H9 (cell line): Measurements from ENCODE around the gene EIF3F. TPM values are rescaled to one million over a fixed set of nuclear protein-coding genes. Genes with fewer than 3 reads are reported as not detected.

ENCODE experiments used
- DNase-seq: peaks from one replicate; pipeline ENCODE4 v3.0.0-alpha.2; 2017
- H2AFZ ChIP-seq: one replicate; pipeline ENCODE4 v1.6.1; 2013; ENCODE audit warnings: mild to moderate bottlenecking, low read length, control low read depth, moderate library complexity
- H2AK5ac ChIP-seq: 2 replicates; pipeline ENCODE4 v1.6.1; 2013; ENCODE audit warnings: low read length, control low read depth, mixed read lengths; ENCODE audit not compliant: insufficient read length
- H2BK120ac ChIP-seq: one replicate; pipeline ENCODE4 v1.6.1; 2013; ENCODE audit warnings: low read depth, mild to moderate bottlenecking, low read length, control low read depth, inconsistent platforms; ENCODE audit not compliant: poor library complexity, severe bottlenecking
- H2BK12ac ChIP-seq: 2 replicates; pipeline ENCODE4 v1.6.1; 2013; ENCODE audit warnings: low read length, control low read depth, mixed read lengths, low read depth; ENCODE audit not compliant: insufficient read length
- H2BK15ac ChIP-seq: 2 replicates; pipeline ENCODE4 v1.6.1; 2013; ENCODE audit warnings: low read depth, low read length, control low read depth
- H2BK20ac ChIP-seq: one replicate; pipeline ENCODE4 v1.6.1; 2013; ENCODE audit warnings: low read depth, mild to moderate bottlenecking, low read length, control low read depth, inconsistent platforms; ENCODE audit not compliant: poor library complexity, severe bottlenecking
- H2BK5ac ChIP-seq: 2 replicates; pipeline ENCODE4 v1.6.1; 2013; ENCODE audit warnings: low read length, control low read depth, mixed read lengths; ENCODE audit not compliant: insufficient read length
- H3K14ac ChIP-seq: 2 replicates; pipeline ENCODE4 v1.6.1; 2013; ENCODE audit warnings: low read length, control low read depth; ENCODE audit not compliant: insufficient read depth
- H3K18ac ChIP-seq: 2 replicates; pipeline ENCODE4 v1.6.1; 2013; ENCODE audit warnings: low read depth, mild to moderate bottlenecking, mixed read lengths, low read length, control low read depth; ENCODE audit not compliant: insufficient read length
- H3K23ac ChIP-seq: 2 replicates; pipeline ENCODE4 v1.6.1; 2013; ENCODE audit warnings: low read length, control low read depth, mixed read lengths, low read depth; ENCODE audit not compliant: insufficient read length
- H3K23me2 ChIP-seq: 2 replicates; pipeline ENCODE4 v1.6.1; 2013; ENCODE audit warnings: low read depth, mild to moderate bottlenecking, mixed read lengths, low read length, control low read depth; ENCODE audit not compliant: insufficient read length, poor library complexity, severe bottlenecking
- H3K27ac ChIP-seq: 2 replicates; pipeline ENCODE4 v1.5.1; 2013; ENCODE audit warnings: low read length, control low read depth, mixed read lengths, low read depth; ENCODE audit not compliant: insufficient read length
- H3K27me3 ChIP-seq: 2 replicates; pipeline ENCODE4 v1.6.1; 2013; ENCODE audit warnings: low read length, control low read depth, inconsistent platforms; ENCODE audit not compliant: insufficient read depth
- H3K4ac ChIP-seq: 2 replicates; pipeline ENCODE4 v1.6.1; 2013; ENCODE audit warnings: low read depth, mild to moderate bottlenecking, control low read depth, inconsistent platforms, low read length, moderate library complexity
- H3K4me1 ChIP-seq: 2 replicates; pipeline ENCODE4 v1.6.1; 2013; ENCODE audit warnings: low read length, control low read depth, inconsistent platforms; ENCODE audit not compliant: insufficient read depth
- H3K4me2 ChIP-seq: 2 replicates; pipeline ENCODE4 v1.6.1; 2013; ENCODE audit warnings: low read length, control low read depth, mixed read lengths; ENCODE audit not compliant: insufficient read length, insufficient read depth
- H3K56ac ChIP-seq: 2 replicates; pipeline ENCODE4 v1.6.1; 2013; ENCODE audit warnings: low read depth, mild to moderate bottlenecking, mixed read lengths, low read length, control low read depth; ENCODE audit not compliant: insufficient read length
- H3K79me1 ChIP-seq: 2 replicates; pipeline ENCODE4 v1.6.1; 2013; ENCODE audit warnings: low read depth, mild to moderate bottlenecking, moderate library complexity, low read length, control low read depth, inconsistent platforms; ENCODE audit not compliant: insufficient read depth, poor library complexity, severe bottlenecking
- H3K79me2 ChIP-seq: 2 replicates; pipeline ENCODE4 v1.6.1; 2013; ENCODE audit warnings: low read length, control low read depth, inconsistent platforms; ENCODE audit not compliant: insufficient read depth
- H3K9ac ChIP-seq: 2 replicates; pipeline ENCODE4 v1.6.1; 2013; ENCODE audit warnings: low read length, control low read depth, mixed read lengths; ENCODE audit not compliant: insufficient read length; ENCODE audit errors: extremely low read depth
- H3K9me3 ChIP-seq: one replicate; pipeline ENCODE4 v1.6.1; 2013; ENCODE audit warnings: low read depth, low read length, inconsistent platforms; ENCODE audit not compliant: control insufficient read depth
- H3T11ph ChIP-seq: one replicate; pipeline ENCODE4 v1.6.1; 2013; ENCODE audit warnings: mild to moderate bottlenecking, low read length, control low read depth, inconsistent platforms
- H4K20me1 ChIP-seq: one replicate; pipeline ENCODE4 v1.6.1; 2013; ENCODE audit not compliant: control insufficient read depth, insufficient read length, insufficient read depth
- H4K5ac ChIP-seq: 2 replicates; pipeline ENCODE4 v1.6.1; 2013; ENCODE audit warnings: low read depth, mild to moderate bottlenecking, mixed read lengths, low read length, control low read depth; ENCODE audit not compliant: insufficient read length
- H4K8ac ChIP-seq: replicated peaks from 2 replicates; pipeline ENCODE4 v1.6.1; 2013; ENCODE audit warnings: low read length, control low read depth, mixed read lengths, low read depth; ENCODE audit not compliant: insufficient read length
- H4K91ac ChIP-seq: 2 replicates; pipeline ENCODE4 v1.6.1; 2013; ENCODE audit warnings: low read depth, mild to moderate bottlenecking, moderate library complexity, mixed read lengths, low read length, control low read depth; ENCODE audit not compliant: insufficient read length
- H3K27ac Mint-ChIP-seq, 3 experiments: 2 replicates in 2 of 3; 3 replicates in 1 of 3; pipeline ENCODE4 v1.8.0; 2020 to 2021; ENCODE audit warnings: mixed read lengths in 3 of 3, mild to moderate bottlenecking in 1 of 3, moderate library complexity in 1 of 3
- H3K27me3 Mint-ChIP-seq: 2 replicates; pipeline ENCODE4 v1.8.0; 2021; ENCODE audit warnings: low read depth, mild to moderate bottlenecking, moderate library complexity, mixed read lengths
- H3K36me3 Mint-ChIP-seq, 3 experiments: 2 replicates in 2 of 3; 3 replicates in 1 of 3; pipeline ENCODE4 v1.8.0; 2020 to 2021; ENCODE audit warnings: low read depth in 3 of 3, mixed read lengths in 3 of 3; ENCODE audit not compliant: insufficient read depth in 1 of 3
- H3K4me1 Mint-ChIP-seq, 2 experiments: 2 replicates each; pipeline ENCODE4 v1.8.0; 2020; ENCODE audit warnings: mixed read lengths in 2 of 2
- H3K4me3 Mint-ChIP-seq, 2 experiments: 2 replicates in 1 of 2; 3 replicates in 1 of 2; pipeline ENCODE4 v1.8.0; 2020 to 2021; ENCODE audit warnings: mild to moderate bottlenecking in 2 of 2, mixed read lengths in 2 of 2, moderate library complexity in 1 of 2
- H3K9me3 Mint-ChIP-seq, 2 experiments: 2 replicates in 1 of 2; 3 replicates in 1 of 2; pipeline ENCODE4 v1.8.0; 2020; ENCODE audit warnings: mild to moderate bottlenecking in 2 of 2, mixed read lengths in 2 of 2, moderate library complexity in 1 of 2
- WGBS: extraction: QIAGEN DNeasy Blood & Tissue Kit; methylation state at CpG from one replicate; pipeline ENCODE4 v1.1.7; 2013; ENCODE audit warnings: missing lambda C conversion rate, low lambda C conversion rate, mixed read lengths; ENCODE audit not compliant: insufficient read length; ENCODE audit errors: extremely low coverage; 5-methylcytosine and 5-hydroxymethylcytosine counted together
- long read RNA-seq: library from polyadenylated mRNA; unstranded; transcript quantifications from one replicate; pipeline ENCODE4 v2.0.0, GENCODE V29; 2020
- total RNA-seq: library from RNA; stranded (reverse); gene quantifications from 2 replicates; pipeline ENCODE4 v1.2.1, GENCODE V29; 2021
- TF ChIP-seq, protein P1 (sequence below): fragments of 200-600 bp; sonication (generic); conservative IDR thresholded peaks from 3 replicates; pipeline ENCODE4 v1.8.0; 2021; ENCODE audit warnings: antibody characterized with exemption, mild to moderate bottlenecking

Gene EIF3F
- 346 and 348 TPM in 2 replicates for total RNA-seq
- long read RNA-seq, transcript EIF3F-201 (8 exons, 1,254 nt): major isoform, 1,691 of 1,728 reads
- long read RNA-seq, partial matches to known transcripts: 2 of 1,728 reads
- long read RNA-seq, other reads (novel, unspliced or antisense): 35 of 1,728 reads

DNA sequence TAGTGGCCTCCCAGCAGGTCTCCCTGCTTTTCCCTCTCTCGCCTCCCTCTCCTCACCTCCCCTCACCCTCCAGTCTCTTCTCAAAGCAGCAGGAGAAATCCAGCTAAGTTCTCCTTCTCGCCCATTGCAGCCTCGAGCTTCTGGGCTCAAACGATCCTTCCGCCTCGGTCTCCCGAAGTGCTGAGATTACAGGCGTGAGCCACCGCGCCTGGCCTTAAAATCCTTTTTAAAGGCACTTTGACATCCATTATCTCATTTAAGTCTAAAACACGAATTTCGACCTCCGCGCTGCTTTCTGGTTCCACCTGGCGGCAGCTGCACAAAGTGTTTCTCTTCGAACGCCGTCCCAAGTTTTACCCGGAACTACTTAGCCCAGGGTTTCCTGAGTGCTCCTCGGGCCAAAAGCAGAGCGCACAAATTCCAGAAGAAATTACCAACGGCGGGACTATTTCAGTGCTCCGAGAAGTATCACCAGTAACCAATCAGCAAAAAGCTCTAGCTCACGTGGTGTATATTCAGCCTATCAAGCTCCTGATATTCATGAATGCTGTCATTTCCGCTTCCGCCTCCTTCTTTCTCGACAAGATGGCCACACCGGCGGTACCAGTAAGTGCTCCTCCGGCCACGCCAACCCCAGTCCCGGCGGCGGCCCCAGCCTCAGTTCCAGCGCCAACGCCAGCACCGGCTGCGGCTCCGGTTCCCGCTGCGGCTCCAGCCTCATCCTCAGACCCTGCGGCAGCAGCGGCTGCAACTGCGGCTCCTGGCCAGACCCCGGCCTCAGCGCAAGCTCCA, at the start of gene EIF3F:
Gene EIF3F (plus strand): TSS at position 570 of the 792 bp plus-strand sequence. CDS start 16 bp downstream, at position 586.
- no peak within 1 kb of the TSS for H4K5ac ChIP-seq
- no peaks in the 10 kb centered on the region for H3K27me3 ChIP-seq
- H2BK5ac ChIP-seq: no peak within 1 kb of the TSS
- peak within 1 kb of the TSS; percentile 92 to 97 for H3K4me3 Mint-ChIP-seq
- DNase-seq: peak; percentile 97
- H3K79me1 ChIP-seq: peaks cover 6% of the 10 kb centered on the region
- peak within 1 kb of the TSS; percentile 60 for H3K18ac ChIP-seq
- H4K20me1 ChIP-seq: no peaks in the 10 kb centered on the region
- peak within 1 kb of the TSS; percentile 37 for H2BK12ac ChIP-seq
- H4K8ac ChIP-seq: no peak within 1 kb of the TSS
- H3K23me2 ChIP-seq: peaks cover 8% of the 10 kb centered on the region
- no peak within 1 kb of the TSS for H2BK120ac ChIP-seq
- TF ChIP-seq, protein P1, sequence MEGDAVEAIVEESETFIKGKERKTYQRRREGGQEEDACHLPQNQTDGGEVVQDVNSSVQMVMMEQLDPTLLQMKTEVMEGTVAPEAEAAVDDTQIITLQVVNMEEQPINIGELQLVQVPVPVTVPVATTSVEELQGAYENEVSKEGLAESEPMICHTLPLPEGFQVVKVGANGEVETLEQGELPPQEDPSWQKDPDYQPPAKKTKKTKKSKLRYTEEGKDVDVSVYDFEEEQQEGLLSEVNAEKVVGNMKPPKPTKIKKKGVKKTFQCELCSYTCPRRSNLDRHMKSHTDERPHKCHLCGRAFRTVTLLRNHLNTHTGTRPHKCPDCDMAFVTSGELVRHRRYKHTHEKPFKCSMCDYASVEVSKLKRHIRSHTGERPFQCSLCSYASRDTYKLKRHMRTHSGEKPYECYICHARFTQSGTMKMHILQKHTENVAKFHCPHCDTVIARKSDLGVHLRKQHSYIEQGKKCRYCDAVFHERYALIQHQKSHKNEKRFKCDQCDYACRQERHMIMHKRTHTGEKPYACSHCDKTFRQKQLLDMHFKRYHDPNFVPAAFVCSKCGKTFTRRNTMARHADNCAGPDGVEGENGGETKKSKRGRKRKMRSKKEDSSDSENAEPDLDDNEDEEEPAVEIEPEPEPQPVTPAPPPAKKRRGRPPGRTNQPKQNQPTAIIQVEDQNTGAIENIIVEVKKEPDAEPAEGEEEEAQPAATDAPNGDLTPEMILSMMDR: peak; percentile 93
- peaks cover 16 to 28% of the 10 kb centered on the region in 2 experiments for H3K4me1 Mint-ChIP-seq
- no peaks in the 10 kb centered on the region for H3K9me3 ChIP-seq
- peaks cover 12 to 29% (median 18%) of the 10 kb centered on the region in 3 experiments for H3K36me3 Mint-ChIP-seq
- H3K14ac ChIP-seq: peak within 1 kb of the TSS; percentile 64
- no peak within 1 kb of the TSS for H4K91ac ChIP-seq
- no peak within 1 kb of the TSS for H3K23ac ChIP-seq
- H2BK15ac ChIP-seq: no peak within 1 kb of the TSS
- H3K27ac ChIP-seq: no peak within 1 kb of the TSS
- no peak within 1 kb of the TSS for H3K4ac ChIP-seq
- peaks cover 17% of the 10 kb centered on the region for H3K79me2 ChIP-seq
- peak within 1 kb of the TSS; percentile 91 for H2AFZ ChIP-seq
- no peak within 1 kb of the TSS for H3K56ac ChIP-seq
- peak within 1 kb of the TSS; percentile 82 for H3K9ac ChIP-seq
- WGBS: no CpG with 5 or more reads among the region's 47 CpGs
- peak within 1 kb of the TSS; percentile 79 to 99 (median 98) for H3K27ac Mint-ChIP-seq
- H3K4me1 ChIP-seq: no peaks in the 10 kb centered on the region; the same call in 1 of the 2 replicates
- H2BK20ac ChIP-seq: no peak within 1 kb of the TSS
- H3T11ph ChIP-seq: no peak within 1 kb of the TSS
- no peaks in the 10 kb centered on the region; the same call in 1 of the 2 replicates for H3K27me3 Mint-ChIP-seq
- peak within 1 kb of the TSS; percentile 99 for H3K4me2 ChIP-seq
- H3K9me3 Mint-ChIP-seq: no peaks in the 10 kb centered on the region
- no peak within 1 kb of the TSS for H2AK5ac ChIP-seq
